GM12878 (cell line): Measurements from ENCODE around the gene TAOK2. TPM values are rescaled to one million over a fixed set of nuclear protein-coding genes. Genes with fewer than 3 reads are reported as not detected.

Experiments
- ATAC-seq: fragments of 200-7000 bp; cut with Tn5 transposase; 3 replicates; pipeline ENCODE4 v1.9.1; 2020; ENCODE audit warnings: mild to moderate bottlenecking, moderate library complexity
- BruUV-seq: library from RNA; stranded (reverse); fragments of 400-500 nt; replicated peaks from 2 replicates; lab custom pipeline; 2021; lab: Mats Ljungman, UMichigan
- CTCF ChIA-PET: fragments of 300-600 bp; sonication (Branson Sonifier 250); formaldehyde crosslinking; extraction: SDS; loops from one replicate; lab custom pipeline; 2021; ENCODE audit warnings: inconsistent platforms; lab: Yijun Ruan, JAX
- POLR2A ChIA-PET: fragments of 350-600 bp; formaldehyde crosslinking; extraction: SDS; loops from one replicate; lab custom pipeline; 2021; ENCODE audit warnings: inconsistent platforms; lab: Charles Lee
- RAD21 ChIA-PET: fragments of 300-600 bp; sonication (Branson Sonifier 250); formaldehyde crosslinking; loops from one replicate; lab custom pipeline; 2023; ENCODE audit warnings: antibody characterized with exemption; ENCODE audit not compliant: unreplicated experiment; lab: Charles Lee
- SMC1A ChIA-PET: fragments of 300-600 bp; sonication (Branson Sonifier 250); formaldehyde crosslinking; loops from one replicate; lab custom pipeline; 2023; ENCODE audit not compliant: unreplicated experiment, uncharacterized antibody; lab: Charles Lee
- DNase-seq: peaks from one replicate; pipeline ENCODE4 v3.0.0-alpha.2; 2011; ENCODE audit warnings: low read depth, low spot score
- FAIRE-seq: peaks from 3 replicates; lab custom pipeline; 2011; peaks lifted over from hg19 to GRCh38; lab: Jason Lieb, UNC
- H2AFZ ChIP-seq: 2 replicates; pipeline ENCODE4 v1.6.0; 2011; ENCODE audit warnings: low read depth, low read length, control low read depth; ENCODE audit not compliant: control insufficient read depth
- H3K27ac ChIP-seq: 2 replicates; pipeline ENCODE4 v1.5.1; 2011; ENCODE audit warnings: control low read depth; ENCODE audit not compliant: control insufficient read depth, insufficient read depth
- H3K27me3 ChIP-seq, 2 experiments: replicated peaks in 1 of 2; 2 replicates each; pipeline versions ENCODE4 v1.6.0 to v1.6.1; 2011; ENCODE audit warnings: low read length in 1 of 2; ENCODE audit not compliant: control insufficient read depth in 2 of 2, insufficient read depth in 2 of 2
- H3K36me3 ChIP-seq, 2 experiments: 2 replicates each; pipeline ENCODE4 v1.5.1; 2011; ENCODE audit warnings: low read length in 1 of 2; ENCODE audit not compliant: control insufficient read depth in 2 of 2, insufficient read depth in 2 of 2
- H3K4me1 ChIP-seq: 2 replicates; pipeline ENCODE4 v1.6.1; 2011; ENCODE audit warnings: mild to moderate bottlenecking, low read length, moderate library complexity, mixed read lengths; ENCODE audit not compliant: control insufficient read depth, insufficient read depth
- H3K4me2 ChIP-seq: 2 replicates; pipeline ENCODE4 v1.6.0; 2011; ENCODE audit warnings: control low read depth; ENCODE audit not compliant: control insufficient read depth, insufficient read depth
- H3K4me3 ChIP-seq: fragments of 200-600 bp; sonication (generic); 2 replicates; pipeline ENCODE4 v1.5.1; 2016
- H3K79me2 ChIP-seq: 2 replicates; pipeline ENCODE4 v1.6.0; 2011; ENCODE audit warnings: low read length; ENCODE audit not compliant: control insufficient read depth, insufficient read depth
- H3K9ac ChIP-seq: 2 replicates; pipeline ENCODE4 v1.8.0; 2011; ENCODE audit warnings: low read length, control low read depth, mixed read lengths; ENCODE audit not compliant: control insufficient read depth, insufficient read depth
- H3K9me3 ChIP-seq: replicated peaks from 3 replicates; pipeline ENCODE4 v1.5.1; 2011; ENCODE audit warnings: mild to moderate bottlenecking, low read length; ENCODE audit not compliant: control insufficient read depth, insufficient read depth
- H4K20me1 ChIP-seq: 2 replicates; pipeline ENCODE4 v1.6.0; 2011; ENCODE audit not compliant: control insufficient read depth, insufficient read depth
- CUX1 ChIP-seq: IDR thresholded peaks from 2 replicates; pipeline ENCODE4 v1.6.1; 2012; ENCODE audit warnings: improper control_type of control experiment, low read depth, low read length; ENCODE audit not compliant: insufficient replicate concordance
- ETV6 ChIP-seq, 2 experiments: fragments of 450-650 bp in 1 of 2; IDR thresholded peaks in 1 of 2; conservative IDR thresholded peaks in 1 of 2; 2 replicates each; pipeline ENCODE4 v1.6.1; 2014; ENCODE audit warnings: antibody characterized with exemption in 1 of 2, borderline replicate concordance in 1 of 2, low read depth in 1 of 2, mild to moderate bottlenecking in 1 of 2, moderate library complexity in 1 of 2
- HDAC2 ChIP-seq: fragments of 200-600 bp; sonication (generic); IDR thresholded peaks from 2 replicates; pipeline ENCODE4 v1.6.1; 2017
- RUNX3 ChIP-seq: IDR thresholded peaks from 2 replicates; pipeline ENCODE4 v1.6.1; 2012; ENCODE audit warnings: low read length, inconsistent platforms
- TCF7 ChIP-seq: IDR thresholded peaks from 2 replicates; pipeline ENCODE4 v1.6.1; 2014; ENCODE audit warnings: antibody characterized with exemption, borderline replicate concordance
- YY1 ChIP-seq: IDR thresholded peaks from 2 replicates; pipeline ENCODE4 v1.6.1; 2011; ENCODE audit warnings: low read depth, mild to moderate bottlenecking, low read length
- WGBS: methylation state at CpG from one replicate; pipeline ENCODE4 v1.1.6; 2016; ENCODE audit warnings: low lambda C conversion rate; ENCODE audit not compliant: insufficient replicate concordance, insufficient coverage; ENCODE audit errors: missing lambda C conversion rate; 5-methylcytosine and 5-hydroxymethylcytosine counted together
- in situ Hi-C: fragments of 300-500 bp; cut with MboI; formaldehyde crosslinking; loops from 9 replicates; pipeline ENCODE4 v1.14.3; 2018; ENCODE audit warnings: mixed read lengths
- intact Hi-C: fragments of 100-400 bp; cut with micrococcal nuclease; formaldehyde crosslinking; loops from one replicate; pipeline ENCODE4 v1.14.2; 2022; ENCODE audit not compliant: unreplicated experiment
- polyA plus RNA-seq, 11 experiments: library from polyadenylated mRNA; depleted of rRNA in 4 of 11; unstranded in 6 of 11; stranded (reverse) in 5 of 11; fragments of >200 nt; fragmentation: Nextera tagmentation in 4 of 11; fragmentation: Illumina TruSeq in 1 of 11; extraction: Ambion mirVana in 4 of 11; extraction: Trizol in 1 of 11; gene quantifications; 1 replicate in 1 of 11; 2 replicates in 10 of 11; pipeline versions ENCODE4 v1.2.1 to v1.2.3, GENCODE V29; 2011 to 2016; ENCODE audit warnings: inconsistent platforms in 2 of 11, missing spikeins in 2 of 11, low read depth in 1 of 11
- total RNA-seq, 4 experiments: library from RNA; depleted of rRNA in 3 of 4; stranded (reverse); fragments of >200 nt in 3 of 4; fragmentation: Illumina TruSeq in 1 of 4; extraction: Trizol in 1 of 4; gene quantifications; 2 replicates each; pipeline versions ENCODE4 v1.2.1 to v1.2.3, GENCODE V29; 2013 to 2021

Gene TAOK2
- total and polyA plus RNA-seq, 10 of the 15 experiments (the other 5 are each of a cell fraction or from before 2014, with no cell fraction given), result 0.14 to 40.2 (median 11.6) TPM

GRCh38 chr16:29971304-29971703, 2.4 kb upstream of the TAOK2 start:
- no TSS peak for BruUV-seq
- no peak overlapping the region for H3K4me2 ChIP-seq
- H3K4me1 ChIP-seq, result peaks cover 7% of the 10 kb centered on the region; the same call in 1 of the 2 replicates
- FAIRE-seq (no peak), DNase-seq (no peak), ATAC-seq (no peak)
- H3K36me3 ChIP-seq, result no peaks in the 10 kb centered on the region; a peak in 2 of 4 replicates
- no peaks in the 10 kb centered on the region; the same call in 2 of the 3 replicates for H3K9me3 ChIP-seq
- intact Hi-C loops (no loop called here), in situ Hi-C loops (no loop called here)
- SMC1A ChIA-PET, result interaction anchor here (2.8 kb wide), 1 partner anchor 9 kb away, joined by 20 read pairs; the partner anchor contains the start of gene TMEM219
- no peak overlapping the region for H3K9ac ChIP-seq
- H3K4me3 ChIP-seq, result no peak overlapping the region
- RAD21 ChIA-PET, result no interaction called here
- POLR2A ChIA-PET, result interaction anchor here (0.7 to 6.0 kb wide), 2 partner anchors 10 to 153 kb away, joined by 3 to 53 read pairs; partner anchors contain the start of gene TMEM219
- H2AFZ ChIP-seq, result no peak overlapping the region
- TF ChIP-seq RUNX3 (no peak), TCF7 (no peak)
- WGBS, result 85% methylated on average over 8 of the region's 8 CpGs
- H3K27ac ChIP-seq, result no peak overlapping the region
- CTCF ChIA-PET, result interaction anchor here (1.1 kb wide), 1 partner anchor 47 kb away, joined by 4 read pairs; no protein-coding TSS in a partner anchor
- H4K20me1 ChIP-seq, result no peaks in the 10 kb centered on the region
- H3K27me3 ChIP-seq, result no peaks in the 10 kb centered on the region
- peaks cover 27% of the 10 kb centered on the region for H3K79me2 ChIP-seq

- no peak overlapping the region for H3K4me3 ChIP-seq
- in situ Hi-C loops (no loop called here), intact Hi-C loops (no loop called here)
- CTCF ChIA-PET, result interaction anchor here (0.7 to 2.2 kb wide), 8 partner anchors 10 to 169 kb away, joined by 3 to 21 read pairs (median 5); partner anchors contain the start of genes HIRIP3, KCTD13, PAGR1 and TMEM219
- ATAC-seq (no peak), DNase-seq (no peak), FAIRE-seq (no peak)
- no peak overlapping the region for H3K9ac ChIP-seq
- SMC1A ChIA-PET, result interaction anchor here (1.0 to 2.8 kb wide), 6 partner anchors 8 to 124 kb away, joined by 3 to 20 read pairs (median 4); partner anchors contain the start of gene TMEM219
- H3K4me2 ChIP-seq, result no peak overlapping the region
- H3K27ac ChIP-seq, result no peak overlapping the region
- BruUV-seq, result no TSS peak
- H3K79me2 ChIP-seq, result peaks cover 37% of the 10 kb centered on the region
- no peak overlapping the region for H2AFZ ChIP-seq
- no peaks in the 10 kb centered on the region for H4K20me1 ChIP-seq
- H3K9me3 ChIP-seq, result no peaks in the 10 kb centered on the region; the same call in 2 of the 3 replicates
- POLR2A ChIA-PET, result interaction anchor here (0.8 to 6.0 kb wide), 7 partner anchors 11 to 156 kb away, joined by 4 to 53 read pairs (median 9); partner anchors contain the start of genes INO80E, KCTD13, PAGR1 and TMEM219
- WGBS, result 89% methylated on average over 1 of the region's 1 CpG
- no peaks in the 10 kb centered on the region; a peak in 2 of 4 replicates for H3K36me3 ChIP-seq
- H3K4me1 ChIP-seq, result peaks cover 9% of the 10 kb centered on the region; the same call in 1 of the 2 replicates
- TF ChIP-seq YY1 (no peak), HDAC2 (no peak), ETV6 (conservative IDR thresholded peaks at IDR 0.05 in 1 of 2, IDR thresholded peaks at IDR 0.05 in 1 of 2; ENCODE audit: borderline replicate concordance in 1 of 2, low read depth in 1 of 2) (no peak), CUX1 (no peak)
- no peaks in the 10 kb centered on the region for H3K27me3 ChIP-seq
- RAD21 ChIA-PET, result interaction anchor here (1.1 to 2.3 kb wide), 4 partner anchors 10 to 182 kb away, joined by 3 to 19 read pairs (median 5); partner anchors contain the start of genes HIRIP3, INO80E, KIF22 and TMEM219
Observed at GRCh38 chr16:29972500-29972899, 1.2 kb upstream of the TAOK2 start.
